T1000 (cell line): ENCODE measurements around the gene IFI30.
"Not testable (repeated sequence)": the region's sequence is repeated elsewhere in the genome, so short reads cannot be mapped to it uniquely, and the experiment has no call there.

Experiments
- DNase-seq: peaks from one replicate; lab custom pipeline; 2025; ENCODE audit warnings: mixed read lengths; lab: John Stamatoyannopoulos, UW

IFI30 gene

GRCh38 chr19:18152817-18153555 is 20.6 kb upstream of the IFI30 start, which contains the start of gene PIK3R2:
PIK3R2 (plus strand) TSS chr19:18153163; CDS start chr19:18155880, 2,717 bp downstream.
- peak; percentile 98 for DNase-seq

- DNase-seq, result no peak
Observed at GRCh38 chr19:18153556-18154134, 20.0 kb upstream of the IFI30 start.

GRCh38 chr19:18155095-18156087 is 18.2 kb upstream of the IFI30 start:
- no peak for DNase-seq

- DNase-seq, result no peak
Observed at GRCh38 chr19:18156268-18156667, 17.3 kb upstream of the IFI30 start.

- DNase-seq, result peak; percentile 17
Observed at GRCh38 chr19:18156841-18157464, 16.7 kb upstream of the IFI30 start.

- no peak for DNase-seq
Observed at GRCh38 chr19:18157465-18158063, 16.0 kb upstream of the IFI30 start.

- DNase-seq, result no peak
Observed at GRCh38 chr19:18158467-18158866, 15.1 kb upstream of the IFI30 start.

GRCh38 chr19:18159059-18159616 is 14.5 kb upstream of the IFI30 start:
- DNase-seq, result not testable (repeated sequence)

GRCh38 chr19:18159810-18160209 is 13.8 kb upstream of the IFI30 start:
- DNase-seq, result no peak

- no peak for DNase-seq
Observed at GRCh38 chr19:18160493-18160970, 13.1 kb upstream of the IFI30 start.

- DNase-seq, result peak; percentile 28
Observed at GRCh38 chr19:18160971-18161635, 12.5 kb upstream of the IFI30 start.

GRCh38 chr19:18161636-18162002 is 12.0 kb upstream of the IFI30 start:
- no peak for DNase-seq

- no peak for DNase-seq
Observed at GRCh38 chr19:18164072-18164471, 9.5 kb upstream of the IFI30 start.

GRCh38 chr19:18165794-18166544 is 7.6 kb upstream of the IFI30 start:
- DNase-seq, result no peak

- DNase-seq, result no peak
Observed at GRCh38 chr19:18167011-18167410, 6.6 kb upstream of the IFI30 start.

- DNase-seq, result no peak
Observed at GRCh38 chr19:18167975-18168645, 5.5 kb upstream of the IFI30 start.

GRCh38 chr19:18168673-18169381 is 4.8 kb upstream of the IFI30 start:
- DNase-seq, result no peak

GRCh38 chr19:18170714-18171255 is 2.8 kb upstream of the IFI30 start:
- no peak for DNase-seq
